ENCODE data around the gene LAYN.

LAYN gene

GRCh38 chr11:111521135-111521534 lies 19.4 kb upstream of the LAYN start:
- H3K4me3 ChIP-seq (ENCODE audit: low read depth, low read length) = no peak overlapping the region
- in situ Hi-C loops (cut with HindIII; ENCODE audit: low sequenced_read_pairs) = no loop called here
- TF ChIP-seq, protein P1, sequence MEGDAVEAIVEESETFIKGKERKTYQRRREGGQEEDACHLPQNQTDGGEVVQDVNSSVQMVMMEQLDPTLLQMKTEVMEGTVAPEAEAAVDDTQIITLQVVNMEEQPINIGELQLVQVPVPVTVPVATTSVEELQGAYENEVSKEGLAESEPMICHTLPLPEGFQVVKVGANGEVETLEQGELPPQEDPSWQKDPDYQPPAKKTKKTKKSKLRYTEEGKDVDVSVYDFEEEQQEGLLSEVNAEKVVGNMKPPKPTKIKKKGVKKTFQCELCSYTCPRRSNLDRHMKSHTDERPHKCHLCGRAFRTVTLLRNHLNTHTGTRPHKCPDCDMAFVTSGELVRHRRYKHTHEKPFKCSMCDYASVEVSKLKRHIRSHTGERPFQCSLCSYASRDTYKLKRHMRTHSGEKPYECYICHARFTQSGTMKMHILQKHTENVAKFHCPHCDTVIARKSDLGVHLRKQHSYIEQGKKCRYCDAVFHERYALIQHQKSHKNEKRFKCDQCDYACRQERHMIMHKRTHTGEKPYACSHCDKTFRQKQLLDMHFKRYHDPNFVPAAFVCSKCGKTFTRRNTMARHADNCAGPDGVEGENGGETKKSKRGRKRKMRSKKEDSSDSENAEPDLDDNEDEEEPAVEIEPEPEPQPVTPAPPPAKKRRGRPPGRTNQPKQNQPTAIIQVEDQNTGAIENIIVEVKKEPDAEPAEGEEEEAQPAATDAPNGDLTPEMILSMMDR (IDR thresholded peaks at IDR 0.05; ENCODE audit: low read depth, low read length, missing control alignments) = no peak
- DNase-seq (ENCODE audit: low read depth) = no peak

DNA sequence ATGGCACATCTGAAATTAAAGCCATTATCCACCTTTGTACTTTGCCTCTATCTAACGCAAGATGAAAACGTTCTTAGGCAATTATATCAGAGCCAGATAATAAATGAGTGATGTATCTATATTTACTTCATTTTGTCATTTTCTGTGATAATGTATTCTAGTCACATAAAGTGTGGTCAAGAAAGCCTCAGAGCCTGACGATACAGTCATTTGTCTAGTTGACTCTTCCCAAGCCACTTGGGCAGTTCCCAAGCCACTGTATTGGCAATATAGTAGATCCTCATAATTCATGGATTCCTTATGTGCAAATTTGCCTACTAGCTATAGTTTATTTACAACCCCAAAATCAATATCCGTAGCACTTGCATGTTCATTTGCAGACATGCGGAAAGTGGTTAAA lies 18.1 kb upstream of the LAYN start:
- TF ChIP-seq, protein P1 (IDR thresholded peaks at IDR 0.05; ENCODE audit: low read depth, low read length, missing control alignments) = no peak
- in situ Hi-C loops (cut with HindIII; ENCODE audit: low sequenced_read_pairs) = no loop called here
- H3K4me3 ChIP-seq (ENCODE audit: low read depth, low read length) = no peak overlapping the region
- DNase-seq (ENCODE audit: low read depth) = no peak

- no peak overlapping the region for H3K4me3 ChIP-seq (ENCODE audit: low read depth, low read length)
- in situ Hi-C loops (cut with HindIII; ENCODE audit: low sequenced_read_pairs) = no loop called here
- DNase-seq (ENCODE audit: low read depth) = no peak
- TF ChIP-seq, protein P1 (IDR thresholded peaks at IDR 0.05; ENCODE audit: low read depth, low read length, missing control alignments) = no peak
Observed at GRCh38 chr11:111523343-111523742, 17.2 kb upstream of the LAYN start.

DNA sequence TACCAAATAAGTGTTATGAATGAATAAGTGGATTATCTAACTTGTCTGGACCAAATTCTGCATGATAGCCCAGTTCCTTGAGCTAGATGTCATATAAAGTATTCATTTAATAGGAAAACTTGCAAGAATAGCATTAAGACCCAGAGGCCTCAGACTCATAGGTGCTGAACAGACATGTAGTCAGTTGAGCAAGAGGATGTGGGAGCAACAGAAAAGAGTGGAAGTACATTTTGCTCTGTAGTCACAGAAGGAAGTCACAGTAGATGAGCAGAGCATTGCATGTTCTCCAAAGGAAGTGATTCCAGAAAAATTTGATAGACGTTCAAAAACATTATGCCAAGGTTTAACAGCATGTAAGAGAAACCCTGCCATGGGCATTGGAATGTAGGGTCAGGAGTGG lies 16.5 kb upstream of the LAYN start:
- in situ Hi-C loops (cut with HindIII; ENCODE audit: low sequenced_read_pairs) = no loop called here
- DNase-seq (ENCODE audit: low read depth) = no peak
- TF ChIP-seq, protein P1 (IDR thresholded peaks at IDR 0.05; ENCODE audit: low read depth, low read length, missing control alignments) = no peak
- no peak overlapping the region for H3K4me3 ChIP-seq (ENCODE audit: low read depth, low read length)

- no peak overlapping the region for H3K4me3 ChIP-seq (ENCODE audit: low read depth, low read length)
- DNase-seq (ENCODE audit: low read depth) = no peak
- in situ Hi-C loops (cut with HindIII; ENCODE audit: low sequenced_read_pairs) = no loop called here
- TF ChIP-seq, protein P1 (IDR thresholded peaks at IDR 0.05; ENCODE audit: low read depth, low read length, missing control alignments) = no peak
Observed at GRCh38 chr11:111525456-111525855, 15.1 kb upstream of the LAYN start.

- in situ Hi-C loops (cut with HindIII; ENCODE audit: low sequenced_read_pairs) = no loop called here
- TF ChIP-seq, protein P1 (IDR thresholded peaks at IDR 0.05; ENCODE audit: low read depth, low read length, missing control alignments) = no peak
- H3K4me3 ChIP-seq (ENCODE audit: low read depth, low read length) = no peak overlapping the region
- no peak for DNase-seq (ENCODE audit: low read depth)
Observed at GRCh38 chr11:111526501-111526900, 14.0 kb upstream of the LAYN start.

DNA sequence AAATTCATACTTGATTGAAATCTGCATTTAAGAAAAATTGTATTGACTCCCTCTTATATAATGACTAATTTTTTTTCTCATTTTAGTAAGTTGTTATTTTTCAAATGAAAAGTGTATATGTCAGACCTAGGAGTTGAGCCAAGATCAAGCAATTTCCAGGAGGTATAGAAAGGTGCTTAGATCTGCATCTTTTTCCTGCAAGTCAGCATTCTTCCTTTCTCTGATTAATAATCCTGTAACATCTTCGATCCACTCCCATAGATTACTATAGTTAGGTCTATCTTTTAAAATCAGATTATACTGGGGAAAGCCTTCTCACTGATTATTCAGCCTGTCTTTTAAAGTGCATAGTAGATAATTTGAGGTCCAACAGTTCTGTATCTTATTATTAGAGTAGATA lies 13.2 kb upstream of the LAYN start:
- no peak overlapping the region for H3K4me3 ChIP-seq (ENCODE audit: low read depth, low read length)
- in situ Hi-C loops (cut with HindIII; ENCODE audit: low sequenced_read_pairs) = no loop called here
- TF ChIP-seq, protein P1 (IDR thresholded peaks at IDR 0.05; ENCODE audit: low read depth, low read length, missing control alignments) = no peak
- no peak for DNase-seq (ENCODE audit: low read depth)

Measured in astrocyte of the cerebellum (primary cell).